ENCODE data around the gene DNPEP.

- TF ChIP-seq CTCF (IDR thresholded peaks at IDR 0.05) (no peak), POLR2A (IDR thresholded peaks at IDR 0.05) (no peak)
These were observed 56.0 kb downstream of the DNPEP start for GRCh38 chr2:219331560-219332213.

Measured in right lobe of liver (tissue), 4 donors.